Panc1 (cell line): ENCODE results near the gene TMCO4. TPM values are rescaled to one million over a fixed set of nuclear protein-coding genes. Genes with fewer than 3 reads are reported as not detected.

Experiments
- ATAC-seq: fragments of 200-7000 bp; cut with Tn5 transposase; 2 replicates; pipeline ENCODE4 v1.9.1; 2020; ENCODE audit warnings: mild to moderate bottlenecking, moderate library complexity
- BruUV-seq: library from RNA; stranded (reverse); fragments of 400-500 nt; replicated peaks from 2 replicates; lab custom pipeline; 2021; lab: Mats Ljungman, UMichigan
- CTCF ChIA-PET: fragments of 300-600 bp; sonication (Branson Sonifier 250); formaldehyde crosslinking; loops from one replicate; lab custom pipeline; 2022; ENCODE audit warnings: antibody characterized with exemption; lab: Charles Lee
- POLR2A ChIA-PET: fragments of 300-600 bp; sonication (Branson Sonifier 250); formaldehyde crosslinking; loops from one replicate; lab custom pipeline; 2022; ENCODE audit warnings: antibody characterized with exemption; lab: Charles Lee
- DNase-seq: peaks from one replicate; pipeline ENCODE4 v3.0.0-alpha.2; 2010; ENCODE audit warnings: low read depth, low spot score
- H3K27ac ChIP-seq: 2 replicates; pipeline ENCODE4 v1.5.1; 2011; ENCODE audit warnings: mild to moderate bottlenecking, low read length, inconsistent platforms
- H3K27me3 ChIP-seq: fragments of 200-500 bp; sonication (Bioruptor generic); 2 replicates; pipeline ENCODE4 v1.6.0; 2014; ENCODE audit warnings: low read length, inconsistent platforms; ENCODE audit not compliant: control insufficient read depth, insufficient read depth
- H3K36me3 ChIP-seq: fragments of 200-500 bp; sonication (Bioruptor generic); 2 replicates; pipeline ENCODE4 v1.5.1; 2014; ENCODE audit warnings: inconsistent platforms, mild to moderate bottlenecking, low read length, moderate library complexity; ENCODE audit not compliant: control insufficient read depth, insufficient read depth
- H3K4me1 ChIP-seq: 2 replicates; pipeline ENCODE4 v1.5.1; 2011; ENCODE audit warnings: inconsistent platforms, mild to moderate bottlenecking, low read length, moderate library complexity; ENCODE audit not compliant: control insufficient read depth, insufficient read depth
- H3K4me3 ChIP-seq, 2 experiments: 2 replicates each; pipeline ENCODE4 v1.5.1; 2011 to 2012; ENCODE audit warnings: low read depth in 2 of 2, low read length in 2 of 2, mild to moderate bottlenecking in 2 of 2, inconsistent platforms in 1 of 2, moderate library complexity in 1 of 2
- H3K9me3 ChIP-seq: fragments of 200-500 bp; sonication (Bioruptor generic); 2 replicates; pipeline ENCODE4 v1.5.1; 2014; ENCODE audit warnings: low read depth, mild to moderate bottlenecking, inconsistent platforms, low read length, moderate library complexity; ENCODE audit not compliant: control insufficient read depth, insufficient read depth
- CTCF ChIP-seq: fragments of 450-650 bp; IDR thresholded peaks from 2 replicates; pipeline ENCODE4 v1.5.1; 2017; ENCODE audit warnings: mild to moderate bottlenecking
- POLR2AphosphoS5 ChIP-seq: IDR thresholded peaks from 2 replicates; pipeline ENCODE4 v1.6.1; 2012; ENCODE audit warnings: mild to moderate bottlenecking, low read depth, low read length, moderate library complexity
- REST ChIP-seq, 2 experiments: IDR thresholded peaks; 2 replicates each; pipeline ENCODE4 v1.6.1; 2011 to 2012; ENCODE audit warnings: low read depth in 2 of 2, control low read depth in 1 of 2, low read length in 1 of 2, mild to moderate bottlenecking in 1 of 2, moderate library complexity in 1 of 2; ENCODE audit not compliant: insufficient read depth in 1 of 2
- SIN3A ChIP-seq: IDR thresholded peaks from 2 replicates; pipeline ENCODE4 v1.6.1; 2012; ENCODE audit warnings: low read depth, mild to moderate bottlenecking, low read length, moderate library complexity, borderline replicate concordance; ENCODE audit not compliant: insufficient read depth
- TCF7L2 ChIP-seq: IDR thresholded peaks from 2 replicates; pipeline ENCODE4 v1.6.1; 2011; ENCODE audit warnings: mild to moderate bottlenecking, low read depth, low read length, inconsistent platforms
- in situ Hi-C: cut with HindIII; loops from 2 replicates; pipeline ENCODE4 v1.10.0; 2016; ENCODE audit warnings: low sequenced_read_pairs, low pct_unique_long_range_greater_than_20kb
- intact Hi-C: fragments of 100-400 bp; cut with micrococcal nuclease; formaldehyde crosslinking; loops from one replicate; pipeline ENCODE4 v1.10.0; 2022; ENCODE audit not compliant: unreplicated experiment
- total RNA-seq: library from RNA; stranded (reverse); gene quantifications from one replicate; pipeline ENCODE4 v1.2.1, GENCODE V29; 2021; ENCODE audit not compliant: unreplicated experiment

TMCO4 gene
- total RNA-seq, 1 experiment from 2014 or later, result 13.2 TPM

DNA sequence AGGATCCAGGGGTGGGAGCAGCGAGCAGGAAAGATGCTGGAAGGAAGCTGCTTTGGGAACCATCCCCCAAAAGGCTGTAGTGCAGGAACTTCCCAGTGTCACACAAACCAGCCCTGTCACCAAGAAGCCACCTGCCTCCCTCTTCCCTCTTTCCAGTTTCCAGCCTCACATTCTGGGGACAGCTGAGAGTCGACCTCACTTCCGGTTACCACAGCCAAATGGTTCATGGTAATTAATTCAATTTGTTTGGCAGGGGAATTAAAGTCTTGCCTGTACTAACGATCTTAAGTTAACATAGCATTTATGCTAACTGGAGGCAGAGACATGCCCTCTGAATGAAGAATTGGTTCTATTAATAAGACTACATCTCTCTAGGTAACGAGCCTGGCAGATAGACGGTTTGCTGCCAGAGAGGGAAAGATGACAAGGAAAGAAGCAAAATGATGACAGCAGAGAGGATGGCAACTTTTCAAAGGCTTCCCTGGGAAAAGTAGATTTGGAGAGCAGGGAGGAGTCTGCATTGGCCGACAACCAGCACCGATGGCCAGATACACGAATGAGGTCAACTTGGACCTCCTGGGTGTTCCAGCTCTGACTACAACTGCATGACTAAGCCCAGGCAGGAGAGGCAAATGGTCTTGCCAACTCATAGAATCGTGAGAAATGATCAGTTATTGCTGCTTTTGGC lies 64.1 kb downstream of the TMCO4 start:
- no peak for ATAC-seq
- intact Hi-C loops, result no loop called here
- Histone ChIP-seq H3K9me3 (no peaks in the 10 kb centered on the region), H3K4me1 (no peaks in the 10 kb centered on the region), H3K27ac (no peak overlapping the region), H3K27me3 (no peaks in the 10 kb centered on the region), H3K36me3 (no peaks in the 10 kb centered on the region), H3K4me3 (no peak overlapping the region)
- BruUV-seq, result no TSS peak
- DNase-seq, result no peak
- no peak for TF ChIP-seq POLR2AphosphoS5
- no peak for TF ChIP-seq SIN3A
- no peak for TF ChIP-seq REST (IDR thresholded peaks at IDR 0.05; ENCODE audit: insufficient read depth in 1 of 2, low read depth in 2 of 2, low read length in 1 of 2)
- TF ChIP-seq TCF7L2, result no peak
- TF ChIP-seq CTCF, result no peak
- CTCF ChIA-PET, result no interaction called here
- in situ Hi-C loops, result no loop called here
- POLR2A ChIA-PET, result no interaction called here

DNA sequence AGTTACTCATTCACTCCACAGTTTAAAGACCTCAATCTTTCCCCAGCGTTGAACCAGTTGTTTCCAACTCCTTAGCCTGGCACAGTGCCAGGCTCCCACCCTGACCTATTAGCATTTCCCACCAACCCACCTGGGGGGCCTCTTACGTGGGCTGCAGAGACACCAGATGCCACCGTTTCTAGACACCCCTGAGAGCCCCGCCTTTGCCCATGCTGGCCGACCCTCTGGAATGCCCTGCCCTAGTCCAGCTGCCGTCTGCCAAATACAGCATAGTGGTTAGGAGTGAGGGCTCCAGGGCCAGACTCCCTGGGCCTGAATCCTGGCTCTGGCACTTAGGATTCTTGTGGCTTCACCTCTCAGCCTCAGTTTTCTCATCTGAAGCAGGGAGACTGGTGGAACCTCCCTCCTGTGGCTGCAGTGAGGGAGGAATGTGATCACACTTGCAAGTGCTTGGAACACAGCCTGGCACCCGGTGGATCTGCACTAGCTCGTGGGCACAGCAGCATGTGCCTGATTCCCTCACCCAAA lies 65.2 kb downstream of the TMCO4 start:
- POLR2A ChIA-PET, result no interaction called here

More for the DNA sequence above, 65.2 kb downstream of the TMCO4 start:
- Histone ChIP-seq H3K36me3 (no peaks in the 10 kb centered on the region), H3K27ac (no peak overlapping the region), H3K9me3 (no peaks in the 10 kb centered on the region; the same call in 1 of the 2 replicates), H3K27me3 (no peaks in the 10 kb centered on the region), H3K4me1 (no peaks in the 10 kb centered on the region), H3K4me3 (no peak overlapping the region)
- no peak for TF ChIP-seq TCF7L2
- no peak for TF ChIP-seq POLR2AphosphoS5
- TF ChIP-seq SIN3A, result no peak
- no peak for TF ChIP-seq REST (IDR thresholded peaks at IDR 0.05; ENCODE audit: insufficient read depth in 1 of 2, low read depth in 2 of 2, low read length in 1 of 2)
- no peak for TF ChIP-seq CTCF
- intact Hi-C loops (no loop called here), in situ Hi-C loops (no loop called here)
- CTCF ChIA-PET, result no interaction called here
- BruUV-seq, result no TSS peak
- 0 out of 2 replicates have a peak, but pooled peaks have one; percentile 42 for ATAC-seq
- DNase-seq, result no peak
